Measurements from ENCODE around the gene CARMIL1.

DNA sequence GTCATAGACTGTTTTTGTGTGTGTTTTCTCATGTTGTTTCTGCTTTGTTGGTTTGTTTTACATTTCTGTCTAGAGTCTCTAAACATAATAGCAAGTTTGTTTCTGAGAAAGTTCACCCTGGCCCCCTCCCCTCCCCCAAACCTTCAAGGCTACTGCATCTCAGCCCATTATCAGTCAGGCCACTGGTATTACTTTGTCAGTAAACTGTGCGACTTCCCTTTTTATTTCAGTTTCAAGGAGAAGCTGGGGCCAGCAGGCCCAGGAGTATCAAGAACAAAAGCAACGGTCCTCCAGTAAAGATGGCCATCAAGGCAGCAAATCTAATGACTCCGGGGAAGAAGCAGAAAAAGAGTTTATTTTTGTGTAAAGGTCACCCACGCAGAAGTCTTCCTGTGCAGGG lies 340.0 kb downstream of the CARMIL1 start:
- TF ChIP-seq GATA2 (IDR thresholded peaks at IDR 0.05; ENCODE audit: low read depth, low read length) (no peak), GATA3 (IDR thresholded peaks at IDR 0.05; ENCODE audit: low read depth, low read length) (no peak)

Measured in SH-SY5Y (cell line).